BE2C (cell line): ENCODE measurements around the gene KLF9.

ENCODE experiments used
- DNase-seq: peaks from one replicate; pipeline ENCODE4 v3.0.0-alpha.2; 2020
- H3K27me3 ChIP-seq: fragments of 250-450 bp; sonication (Bioruptor Pico); 2 replicates; pipeline ENCODE4 v1.5.1; 2020; ENCODE audit warnings: mild to moderate bottlenecking
- H3K36me3 ChIP-seq: fragments of 250-450 bp; sonication (Bioruptor Pico); 2 replicates; pipeline ENCODE4 v1.5.1; 2020; ENCODE audit warnings: mild to moderate bottlenecking
- H3K4me1 ChIP-seq: fragments of 250-450 bp; sonication (Bioruptor Pico); 2 replicates; pipeline ENCODE4 v1.5.1; 2020
- H3K4me3 ChIP-seq: 2 replicates; pipeline ENCODE4 v1.5.1; 2011; ENCODE audit warnings: low read depth, low read length
- H3K9me3 ChIP-seq: fragments of 250-450 bp; sonication (Bioruptor Pico); 2 replicates; pipeline ENCODE4 v1.5.1; 2020
- TF ChIP-seq, protein P1 (sequence below): IDR thresholded peaks from 2 replicates; pipeline ENCODE4 v1.5.1; 2012; ENCODE audit warnings: mild to moderate bottlenecking, low read depth, low read length

The KLF9 gene

GRCh38 chr9:70413464-70413798 lies 1.0 kb downstream of the KLF9 start:
- TF ChIP-seq, protein P1, sequence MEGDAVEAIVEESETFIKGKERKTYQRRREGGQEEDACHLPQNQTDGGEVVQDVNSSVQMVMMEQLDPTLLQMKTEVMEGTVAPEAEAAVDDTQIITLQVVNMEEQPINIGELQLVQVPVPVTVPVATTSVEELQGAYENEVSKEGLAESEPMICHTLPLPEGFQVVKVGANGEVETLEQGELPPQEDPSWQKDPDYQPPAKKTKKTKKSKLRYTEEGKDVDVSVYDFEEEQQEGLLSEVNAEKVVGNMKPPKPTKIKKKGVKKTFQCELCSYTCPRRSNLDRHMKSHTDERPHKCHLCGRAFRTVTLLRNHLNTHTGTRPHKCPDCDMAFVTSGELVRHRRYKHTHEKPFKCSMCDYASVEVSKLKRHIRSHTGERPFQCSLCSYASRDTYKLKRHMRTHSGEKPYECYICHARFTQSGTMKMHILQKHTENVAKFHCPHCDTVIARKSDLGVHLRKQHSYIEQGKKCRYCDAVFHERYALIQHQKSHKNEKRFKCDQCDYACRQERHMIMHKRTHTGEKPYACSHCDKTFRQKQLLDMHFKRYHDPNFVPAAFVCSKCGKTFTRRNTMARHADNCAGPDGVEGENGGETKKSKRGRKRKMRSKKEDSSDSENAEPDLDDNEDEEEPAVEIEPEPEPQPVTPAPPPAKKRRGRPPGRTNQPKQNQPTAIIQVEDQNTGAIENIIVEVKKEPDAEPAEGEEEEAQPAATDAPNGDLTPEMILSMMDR = no peak
- H3K36me3 ChIP-seq = no peaks in the 10 kb centered on the region; the same call in 1 of the 2 replicates
- peaks cover 7% of the 10 kb centered on the region for H3K27me3 ChIP-seq
- H3K4me3 ChIP-seq = peak overlapping the region; percentile 78
- DNase-seq = peak; percentile 83
- H3K9me3 ChIP-seq = no peaks in the 10 kb centered on the region
- H3K4me1 ChIP-seq = peaks cover 7% of the 10 kb centered on the region

DNA sequence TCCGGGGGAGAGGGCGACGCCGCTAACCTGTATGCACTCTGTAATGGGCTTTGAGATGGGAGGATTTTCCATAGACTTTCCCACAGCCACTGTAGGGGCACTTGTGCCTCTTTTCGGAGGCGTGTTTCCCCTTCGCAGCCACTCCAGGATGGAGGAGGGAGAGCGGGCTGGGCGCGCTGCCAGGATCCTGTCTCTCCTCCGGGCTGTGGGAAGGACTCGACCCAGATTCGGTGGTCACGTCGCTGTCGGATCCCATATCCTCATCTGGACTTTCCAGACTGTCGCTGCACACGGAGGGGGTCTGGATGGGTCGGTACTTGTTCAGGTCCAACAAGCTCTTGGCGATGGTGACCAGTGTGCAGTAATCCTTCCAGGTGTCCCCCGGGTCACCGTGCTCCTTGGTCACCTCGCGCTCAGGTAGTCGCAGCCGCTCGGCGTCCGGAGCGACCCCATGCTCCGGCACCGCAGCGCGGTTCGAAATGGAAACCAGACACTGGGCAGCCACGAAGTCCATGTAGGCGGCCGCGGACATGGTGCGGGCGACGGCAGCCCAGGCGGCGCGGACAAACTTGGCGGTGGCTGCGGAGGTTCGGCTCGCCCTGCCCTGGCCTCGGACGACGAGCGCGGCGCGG lies 1.5 kb downstream of the KLF9 start:
- Histone ChIP-seq H3K9me3 (no peaks in the 10 kb centered on the region), H3K27me3 (peaks cover 7% of the 10 kb centered on the region), H3K4me3 (peak overlapping the region; percentile 78), H3K36me3 (no peaks in the 10 kb centered on the region; the same call in 1 of the 2 replicates), H3K4me1 (peaks cover 5% of the 10 kb centered on the region)
- TF ChIP-seq, protein P1 = no peak
- peak; percentile 76 for DNase-seq

DNA sequence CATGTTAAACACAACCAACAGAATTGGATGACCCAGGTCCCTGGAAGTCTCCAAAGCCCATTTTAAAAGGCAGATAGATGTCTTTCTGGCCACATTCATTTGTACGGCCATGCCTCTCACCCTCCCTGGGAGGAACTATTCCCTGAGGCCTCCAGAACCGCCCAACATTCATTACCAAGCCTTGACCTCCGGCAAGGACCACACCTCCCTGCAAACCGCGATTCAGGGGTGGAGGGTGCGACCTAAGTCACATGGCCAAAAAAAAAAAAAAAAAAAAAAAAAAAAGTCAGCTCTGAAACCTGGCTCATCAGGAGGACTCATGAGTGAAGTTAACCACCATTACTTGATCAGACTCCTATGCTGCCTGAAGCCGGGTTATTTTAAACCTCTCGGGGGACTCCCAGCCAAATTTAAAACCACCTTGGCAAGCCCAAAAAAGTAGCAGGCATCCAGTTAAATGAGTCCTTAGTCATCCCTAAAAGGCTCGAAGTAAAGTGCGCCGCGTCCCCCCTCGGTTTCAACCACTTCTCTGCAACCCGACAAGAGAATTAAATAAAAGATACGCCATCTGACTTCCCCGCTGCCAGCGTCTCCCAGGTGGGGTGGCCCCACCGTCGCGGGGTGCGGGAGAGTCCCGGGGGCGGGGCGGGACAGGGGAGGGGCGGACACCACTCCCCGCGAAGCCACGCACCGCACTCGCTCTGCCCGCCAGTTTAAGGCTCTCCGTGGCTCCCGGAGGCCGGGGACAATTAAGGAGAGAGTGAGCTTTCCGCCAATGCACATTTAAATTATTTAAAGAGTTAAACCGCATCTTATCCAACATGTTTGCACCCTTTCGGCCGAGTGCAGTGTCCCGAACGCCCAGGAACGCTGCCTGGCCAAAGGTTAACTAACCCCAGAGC lies 2.3 kb downstream of the KLF9 start:
- peak overlapping the region; percentile 78 for H3K4me3 ChIP-seq
- no peaks in the 10 kb centered on the region; the same call in 1 of the 2 replicates for H3K36me3 ChIP-seq
- H3K27me3 ChIP-seq = peaks cover 7% of the 10 kb centered on the region
- no peaks in the 10 kb centered on the region; the same call in none of the 2 replicates for H3K4me1 ChIP-seq
- no peaks in the 10 kb centered on the region for H3K9me3 ChIP-seq
- TF ChIP-seq, protein P1 = no peak
- peak; percentile 57 for DNase-seq

GRCh38 chr9:70411121-70411929 lies 3.1 kb downstream of the KLF9 start:
- Histone ChIP-seq H3K4me3 (peak overlapping the region; percentile 78), H3K36me3 (no peaks in the 10 kb centered on the region; the same call in 1 of the 2 replicates), H3K4me1 (no peaks in the 10 kb centered on the region; the same call in none of the 2 replicates), H3K9me3 (no peaks in the 10 kb centered on the region), H3K27me3 (peaks cover 7% of the 10 kb centered on the region)
- DNase-seq = peak; percentile 41
- TF ChIP-seq, protein P1 = no peak

GRCh38 chr9:70410368-70410767 lies 4.1 kb downstream of the KLF9 start:
- peaks cover 7% of the 10 kb centered on the region for H3K27me3 ChIP-seq
- DNase-seq = no peak
- no peaks in the 10 kb centered on the region for H3K9me3 ChIP-seq
- TF ChIP-seq, protein P1 = no peak
- no peaks in the 10 kb centered on the region; the same call in none of the 2 replicates for H3K4me1 ChIP-seq
- H3K36me3 ChIP-seq = no peaks in the 10 kb centered on the region; the same call in 1 of the 2 replicates
- H3K4me3 ChIP-seq = peak overlapping the region; percentile 78
